22Rv1 (cell line): ENCODE measurements around the gene HERC6.
A peak's percentile ranks its signal among the peaks of the same experiment; 100 is the strongest.
"Not testable (repeated sequence)": the region's sequence is repeated elsewhere in the genome, so short reads cannot be mapped to it uniquely, and the experiment has no call there.

Experiments used
- H3K27ac ChIP-seq: fragments of 450-650 bp; 2 replicates; pipeline ENCODE4 v1.5.1; 2017
- CTCF ChIP-seq: fragments of 450-650 bp; IDR thresholded peaks from 2 replicates; pipeline ENCODE4 v1.5.1; 2017; ENCODE audit warnings: mild to moderate bottlenecking
- ZFX ChIP-seq: fragments of 450-650 bp; IDR thresholded peaks from 2 replicates; pipeline ENCODE4 v1.6.1; 2017; ENCODE audit warnings: antibody characterized with exemption, borderline replicate concordance

The HERC6 gene

GRCh38 chr4:88378691-88379559 lies at the start of gene HERC6:
HERC6 (plus strand) TSS chr4:88378852; CDS start chr4:88378922, 70 bp downstream.
- H3K27ac ChIP-seq: no peak within 1 kb of the TSS
- TF ChIP-seq CTCF (peak; percentile 77), ZFX (no peak)

GRCh38 chr4:88333741-88334405 lies 44.8 kb upstream of the HERC6 start:
- no peak for TF ChIP-seq CTCF
- no peak for TF ChIP-seq ZFX
- no peak overlapping the region for H3K27ac ChIP-seq

DNA sequence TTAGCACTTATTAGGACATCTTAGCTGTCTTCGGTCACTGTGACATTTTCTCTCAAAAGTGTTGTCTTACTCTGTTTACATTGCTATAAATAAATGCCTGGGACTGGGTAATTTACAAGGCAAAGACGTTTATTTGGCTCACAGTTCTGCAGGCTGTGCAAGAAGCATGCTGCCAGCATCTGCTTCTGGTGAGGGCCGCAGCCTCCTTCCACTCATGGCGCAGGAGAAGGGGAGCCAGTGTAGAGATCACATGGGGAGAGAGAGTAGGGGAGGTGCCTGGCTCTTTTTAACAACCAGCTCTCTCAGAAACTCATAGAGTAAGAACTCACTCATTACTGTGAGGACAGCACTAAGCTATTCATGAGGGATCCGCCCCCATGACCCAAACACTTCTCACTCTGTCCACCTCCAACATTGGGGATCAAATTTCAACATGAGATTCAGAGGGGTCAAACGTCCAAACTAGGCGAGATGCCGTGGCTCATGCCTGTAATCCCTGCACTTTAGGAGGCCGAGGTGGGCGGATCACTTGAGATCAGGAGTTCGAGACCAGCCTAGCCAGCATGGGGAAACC lies 43.5 kb upstream of the HERC6 start:
- TF ChIP-seq CTCF (no peak), ZFX (no peak)
- H3K27ac ChIP-seq: peak overlapping the region; percentile 44

GRCh38 chr4:88341227-88342192 lies 37.1 kb upstream of the HERC6 start:
- H3K27ac ChIP-seq: no peak overlapping the region
- no peak for TF ChIP-seq ZFX
- TF ChIP-seq CTCF: no peak

DNA sequence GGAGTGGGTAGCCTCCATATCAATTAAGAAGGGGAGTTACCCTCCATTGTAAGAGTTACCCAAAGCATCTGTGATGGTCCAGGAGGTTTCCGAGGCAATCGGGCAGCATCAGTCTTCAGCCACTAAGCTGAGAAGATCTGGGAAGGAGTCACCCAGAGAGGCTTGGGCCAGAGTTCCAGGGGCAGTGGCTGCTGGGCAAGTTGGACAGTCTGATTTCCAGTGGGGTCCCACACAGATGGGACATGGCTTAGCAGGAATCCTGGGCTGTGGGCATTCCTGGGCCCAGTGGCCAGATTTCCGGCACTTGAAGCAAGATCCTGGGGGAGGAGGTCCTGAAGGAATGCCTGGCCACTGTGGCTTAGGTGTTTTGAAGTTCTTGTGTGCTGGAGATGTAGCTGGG lies 31.8 kb upstream of the HERC6 start:
- H3K27ac ChIP-seq: not testable (repeated sequence)

DNA sequence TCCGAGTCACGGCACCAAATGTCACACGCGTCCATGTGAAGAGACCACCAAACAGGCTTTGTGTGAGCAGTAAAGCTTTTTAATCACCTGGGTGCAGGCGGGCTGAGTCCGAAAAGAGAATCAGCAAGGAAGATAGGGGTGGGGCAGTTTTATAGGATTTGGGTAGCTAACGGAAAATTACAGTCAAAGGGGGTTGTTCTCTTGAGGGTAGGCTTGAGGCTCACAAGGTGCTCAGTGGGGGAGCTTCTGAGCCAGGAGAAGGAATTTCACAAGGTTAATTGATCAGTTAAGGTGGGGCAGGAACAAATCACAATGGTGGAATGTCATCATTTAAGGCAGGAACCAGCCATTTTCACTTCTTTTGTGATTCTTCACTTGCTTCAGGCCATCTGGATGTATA lies 29.9 kb upstream of the HERC6 start:
- H3K27ac ChIP-seq: not testable (repeated sequence)

- no peak for TF ChIP-seq CTCF
- no peak for TF ChIP-seq ZFX
- no peak overlapping the region for H3K27ac ChIP-seq
These were observed 27.9 kb upstream of the HERC6 start for GRCh38 chr4:88350786-88351185.
